ENCODE data around the gene EIF3K.

The EIF3K gene

DNA sequence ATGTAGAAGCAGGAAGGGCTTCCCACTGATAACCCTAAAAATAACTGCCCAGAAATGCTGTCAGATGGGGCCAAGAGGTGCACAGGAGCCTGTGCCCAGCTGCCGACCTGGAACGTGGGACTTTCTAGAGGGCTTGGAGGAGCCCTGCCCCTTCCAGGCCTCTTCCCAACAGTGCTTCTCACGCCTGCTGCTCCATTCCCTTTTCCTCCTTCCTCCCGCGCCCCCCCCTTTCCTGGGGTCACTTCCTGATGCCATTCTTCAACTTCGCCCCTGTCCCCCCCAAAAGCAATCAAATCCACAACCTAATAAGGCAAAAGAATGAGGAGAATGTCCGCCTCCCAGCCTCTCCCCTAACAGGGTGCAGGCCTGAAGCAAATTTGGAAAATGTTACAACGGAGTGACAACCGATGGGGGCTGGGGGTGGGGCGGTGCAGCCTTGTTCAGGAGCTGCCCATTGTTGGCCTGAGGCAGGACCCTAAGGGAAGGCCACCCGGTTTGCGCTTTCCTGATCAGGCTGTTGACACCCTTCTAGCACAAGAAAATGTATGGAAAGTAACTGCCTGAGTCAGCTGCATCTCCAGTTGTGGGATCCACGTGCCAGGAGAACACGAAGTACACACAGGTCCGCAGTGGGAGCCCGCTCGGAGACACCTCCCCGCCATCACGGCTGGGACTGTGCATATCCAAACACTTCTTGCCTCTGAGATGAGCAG lies 47.1 kb downstream of the EIF3K start:
- DNase-seq (ENCODE audit: low spot score) (no peak), FAIRE-seq (no peak)

DNA sequence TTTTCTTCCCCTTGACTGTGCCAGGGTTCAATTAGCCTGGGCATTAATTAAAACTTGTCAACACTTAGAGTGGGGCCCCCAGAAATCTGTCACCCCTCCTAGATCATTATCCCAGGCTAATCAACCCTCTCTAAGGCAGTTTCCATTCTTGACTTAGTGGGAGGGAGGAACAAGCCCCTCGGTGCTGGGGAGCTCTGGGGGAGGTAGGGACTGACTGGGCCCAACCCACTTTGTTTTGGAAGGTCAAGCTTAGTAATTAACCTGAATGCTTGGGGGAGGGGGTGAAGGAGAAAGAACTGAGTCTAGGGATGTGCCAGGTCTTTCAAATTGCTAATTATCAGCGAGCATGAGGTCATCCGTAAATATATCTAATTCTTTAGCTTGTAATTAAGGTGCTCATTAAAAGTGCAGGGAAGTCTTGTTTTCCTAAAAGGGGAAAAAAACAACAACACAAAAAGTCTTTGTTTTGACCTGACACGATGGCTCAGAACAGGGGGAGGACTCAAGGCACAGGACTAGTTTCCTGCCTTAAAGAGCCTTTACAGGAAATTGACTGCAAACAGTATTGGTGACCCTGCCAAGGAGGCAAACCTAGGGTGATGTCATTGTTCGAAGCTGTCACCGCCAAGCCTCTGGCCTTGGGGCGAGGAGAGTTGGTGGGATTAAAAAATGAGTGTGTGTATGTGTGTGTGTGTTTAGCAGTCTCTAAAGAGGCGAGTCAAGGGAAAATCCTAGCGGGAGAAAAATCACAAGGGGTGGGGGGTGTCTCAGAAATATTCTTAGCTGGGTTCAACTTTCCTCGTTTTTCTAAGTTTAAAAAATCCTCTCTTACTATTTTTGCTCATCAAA lies 47.9 kb downstream of the EIF3K start:
- DNase-seq (ENCODE audit: low spot score) (no peak), FAIRE-seq (no peak)

DNA sequence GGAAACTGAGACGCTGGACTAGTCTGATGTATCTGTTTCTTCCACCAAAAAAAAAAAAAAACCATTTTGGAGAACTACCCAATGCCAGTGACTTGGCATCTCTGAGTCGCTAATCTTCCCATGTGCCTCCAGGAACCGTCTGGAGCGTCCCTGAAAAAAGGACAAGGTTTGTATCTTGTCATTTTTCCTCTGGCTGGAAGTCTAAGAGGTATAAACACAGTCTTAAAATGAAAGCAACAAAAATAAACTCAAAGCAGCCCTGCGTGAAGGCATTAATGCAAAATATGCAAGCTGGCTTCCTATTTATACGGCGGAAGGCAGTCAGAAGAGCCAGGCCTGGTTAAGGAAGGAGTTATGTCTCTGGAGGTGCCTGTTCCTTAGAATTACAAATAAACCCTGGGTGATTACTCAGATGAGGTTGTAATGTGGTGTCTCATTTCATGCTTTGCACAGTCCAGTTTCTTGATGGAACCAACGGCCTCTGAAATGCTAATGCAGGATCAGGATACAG lies 48.7 kb downstream of the EIF3K start:
- DNase-seq (ENCODE audit: low spot score) (no peak), FAIRE-seq (no peak)

DNA sequence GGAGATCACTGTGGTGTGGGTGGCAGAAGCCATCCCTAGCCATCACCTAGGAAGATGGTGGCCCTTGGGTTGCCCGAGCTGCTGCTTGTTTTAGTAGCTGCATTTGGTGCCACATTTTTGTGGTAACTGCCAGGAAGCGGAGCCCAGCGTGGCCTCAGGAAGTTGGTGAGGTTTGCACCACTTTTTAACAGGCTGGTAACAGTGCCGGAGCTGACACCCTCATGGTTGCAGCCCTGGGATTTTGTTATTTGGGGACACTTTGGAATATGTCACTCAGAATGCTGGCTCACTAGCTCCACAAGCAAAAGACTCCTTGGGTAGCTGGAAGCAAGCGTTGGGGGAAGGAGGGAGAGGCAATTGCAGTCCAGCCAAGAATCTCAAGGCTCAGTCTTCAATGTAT lies 50.6 kb downstream of the EIF3K start:
- no peak for DNase-seq (ENCODE audit: low spot score)
- FAIRE-seq: no peak

DNA sequence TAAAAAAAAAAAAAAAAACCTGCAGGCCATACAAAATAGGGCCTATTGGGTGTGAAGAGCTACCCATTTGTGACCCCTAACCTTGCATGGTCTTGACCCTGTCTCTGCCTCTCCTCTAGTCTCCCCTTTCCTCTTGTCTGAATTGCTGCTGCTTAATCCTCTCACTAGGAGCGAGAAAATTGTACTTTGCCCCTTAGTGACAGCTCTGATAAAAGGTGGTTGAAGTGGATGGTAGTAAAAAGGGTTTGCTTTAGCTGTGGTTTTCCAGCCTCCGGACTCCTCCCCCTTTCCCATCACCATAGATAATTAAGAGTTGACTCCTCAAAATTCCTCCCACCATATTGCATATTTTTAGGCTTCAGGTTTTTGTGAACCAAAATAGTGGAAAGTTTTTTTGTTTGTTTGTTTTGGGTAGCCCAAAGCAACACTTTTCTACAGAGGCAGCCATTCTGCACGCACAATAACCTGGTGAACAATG lies 52.0 kb downstream of the EIF3K start:
- DNase-seq (ENCODE audit: low spot score) (no peak), FAIRE-seq (no peak)

DNA sequence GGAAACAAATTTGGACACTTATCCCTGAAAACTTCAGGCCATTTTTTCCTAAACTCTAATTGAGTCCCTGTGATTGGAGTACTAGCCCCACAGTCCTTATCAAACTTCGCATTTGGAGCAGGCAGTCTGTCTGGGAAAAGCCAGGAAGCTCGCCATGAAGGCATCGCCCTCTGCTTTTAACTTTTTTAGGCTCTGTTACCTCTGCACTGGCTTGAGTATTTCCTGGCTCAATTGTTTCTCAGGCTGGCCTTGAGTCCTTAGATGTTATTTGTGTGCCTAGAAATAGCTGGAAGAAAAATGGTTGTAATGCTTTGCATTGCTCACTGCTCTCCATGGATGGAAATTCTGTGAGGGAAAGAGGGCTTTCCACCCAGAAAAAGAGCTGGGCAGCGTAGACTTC lies 52.7 kb downstream of the EIF3K start:
- DNase-seq (ENCODE audit: low spot score) (no peak), FAIRE-seq (no peak)

DNA sequence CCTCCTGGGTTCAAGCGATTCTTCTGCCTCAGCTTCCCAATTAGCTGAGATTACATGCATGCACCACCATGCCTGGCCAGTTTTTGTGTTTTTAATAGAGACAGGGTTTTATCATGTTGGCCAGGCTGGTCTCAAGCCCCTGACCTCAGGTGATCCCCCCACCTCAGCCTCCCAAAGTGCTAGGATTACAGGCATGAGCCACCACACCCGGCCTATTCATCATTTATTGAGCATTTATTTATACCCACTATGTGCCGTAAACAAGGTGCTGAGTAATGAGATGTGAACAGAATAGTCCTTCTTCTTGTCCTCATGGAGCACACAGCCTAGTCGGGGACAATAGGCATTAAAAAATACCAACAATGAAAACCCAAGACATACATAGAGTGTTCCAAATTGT lies 54.0 kb downstream of the EIF3K start:
- DNase-seq (ENCODE audit: low spot score): no peak
- FAIRE-seq: no peak

DNA sequence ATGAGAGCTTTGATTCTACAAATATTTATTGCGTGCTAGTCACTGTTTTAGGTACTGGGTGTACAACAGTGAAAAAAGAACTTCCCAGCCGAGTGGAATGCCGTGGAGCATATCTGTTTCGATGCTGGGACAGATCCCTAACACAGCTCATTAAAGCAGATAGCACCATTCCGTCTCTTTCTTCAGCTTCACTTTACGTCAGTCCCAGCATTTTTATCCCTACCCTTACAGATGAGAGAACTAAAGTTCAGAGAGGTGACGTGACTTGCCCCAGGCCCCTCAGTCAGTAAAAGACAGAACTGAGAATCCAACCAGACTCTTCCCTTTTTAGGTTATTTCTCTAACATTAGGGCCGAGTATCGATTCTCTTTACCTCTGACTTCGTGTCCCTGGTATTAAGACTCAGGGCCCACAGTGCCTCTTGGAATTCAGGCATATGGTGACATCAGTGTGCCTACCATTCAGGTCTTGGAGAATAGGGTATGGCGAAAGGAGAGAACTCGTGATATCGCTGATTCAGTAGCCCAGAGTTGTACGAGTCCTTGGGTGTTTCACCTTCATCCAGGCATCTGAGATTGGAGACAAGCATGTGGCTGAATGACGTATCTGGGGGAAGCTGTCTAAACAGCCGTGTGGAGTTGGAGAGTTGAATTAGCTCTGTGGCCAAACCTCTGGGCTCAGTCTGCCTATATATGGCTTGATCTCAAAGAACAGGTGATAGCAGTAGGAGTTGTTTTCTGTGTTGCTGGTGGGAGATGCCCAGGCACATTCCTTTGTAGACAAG lies 55.6 kb downstream of the EIF3K start:
- FAIRE-seq (no peak), DNase-seq (ENCODE audit: low spot score) (no peak)

DNA sequence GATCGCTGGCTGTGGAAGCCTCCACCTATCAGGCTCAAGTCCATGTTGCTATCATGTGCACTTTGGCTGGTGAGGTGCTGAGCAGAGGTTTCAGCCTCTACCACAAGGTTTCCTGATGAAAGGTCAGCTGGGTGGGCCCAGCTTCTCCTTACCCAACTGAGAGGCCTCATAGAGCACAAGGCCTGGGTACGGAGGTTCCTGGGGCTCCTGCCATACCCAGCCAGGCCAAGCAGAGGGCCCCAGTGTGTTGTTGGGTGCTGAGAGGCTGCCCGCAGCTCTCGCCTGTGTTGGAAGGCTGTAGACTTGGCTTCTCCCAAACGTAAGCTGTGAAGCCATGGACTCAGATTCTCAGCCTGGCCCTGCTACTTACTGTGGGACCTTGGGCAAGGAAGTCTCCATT lies 56.6 kb downstream of the EIF3K start:
- DNase-seq (ENCODE audit: low spot score) (no peak), FAIRE-seq (no peak)

DNA sequence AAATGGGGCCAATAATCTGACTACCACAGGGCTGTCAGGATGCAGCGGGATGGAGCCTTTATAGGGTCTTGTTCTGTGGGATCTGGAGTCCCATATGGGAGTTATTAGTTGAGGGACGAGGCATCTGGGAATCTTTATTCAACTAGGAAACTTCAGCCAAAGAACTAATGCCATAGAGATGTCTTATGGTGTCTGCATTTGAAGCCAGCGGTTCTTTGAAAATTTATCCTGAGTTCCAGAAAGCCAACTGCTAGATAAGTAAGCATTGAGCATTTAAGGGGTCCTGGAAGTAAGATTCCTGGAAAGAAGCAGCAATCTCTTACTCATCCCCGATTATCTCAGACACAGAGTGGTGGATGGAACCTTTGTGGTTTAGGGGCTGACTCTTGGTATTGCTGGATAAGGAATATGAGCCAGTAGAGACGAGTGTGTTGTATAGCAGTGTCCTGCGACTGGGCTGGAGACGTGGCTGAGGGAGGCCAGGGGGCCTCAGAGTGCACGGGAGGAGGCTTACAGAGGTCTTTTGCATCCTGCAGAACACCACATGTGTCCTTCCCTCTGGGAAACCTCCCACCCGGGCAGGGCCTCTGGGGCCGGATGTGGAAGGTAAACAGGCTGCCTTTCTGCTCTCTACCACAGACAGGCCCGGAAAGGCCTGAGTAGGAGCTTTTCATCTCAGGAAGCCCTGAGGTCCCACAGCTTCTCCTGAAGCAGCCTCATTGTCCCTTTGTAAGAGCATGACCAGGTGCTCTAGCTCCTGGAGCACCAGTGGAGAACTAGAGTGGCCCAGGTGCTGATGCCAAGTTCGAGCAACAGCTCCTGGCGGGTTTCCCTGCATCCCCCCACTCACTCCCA lies 57.3 kb downstream of the EIF3K start:
- DNase-seq (ENCODE audit: low spot score): no peak
- FAIRE-seq: no peak

DNA sequence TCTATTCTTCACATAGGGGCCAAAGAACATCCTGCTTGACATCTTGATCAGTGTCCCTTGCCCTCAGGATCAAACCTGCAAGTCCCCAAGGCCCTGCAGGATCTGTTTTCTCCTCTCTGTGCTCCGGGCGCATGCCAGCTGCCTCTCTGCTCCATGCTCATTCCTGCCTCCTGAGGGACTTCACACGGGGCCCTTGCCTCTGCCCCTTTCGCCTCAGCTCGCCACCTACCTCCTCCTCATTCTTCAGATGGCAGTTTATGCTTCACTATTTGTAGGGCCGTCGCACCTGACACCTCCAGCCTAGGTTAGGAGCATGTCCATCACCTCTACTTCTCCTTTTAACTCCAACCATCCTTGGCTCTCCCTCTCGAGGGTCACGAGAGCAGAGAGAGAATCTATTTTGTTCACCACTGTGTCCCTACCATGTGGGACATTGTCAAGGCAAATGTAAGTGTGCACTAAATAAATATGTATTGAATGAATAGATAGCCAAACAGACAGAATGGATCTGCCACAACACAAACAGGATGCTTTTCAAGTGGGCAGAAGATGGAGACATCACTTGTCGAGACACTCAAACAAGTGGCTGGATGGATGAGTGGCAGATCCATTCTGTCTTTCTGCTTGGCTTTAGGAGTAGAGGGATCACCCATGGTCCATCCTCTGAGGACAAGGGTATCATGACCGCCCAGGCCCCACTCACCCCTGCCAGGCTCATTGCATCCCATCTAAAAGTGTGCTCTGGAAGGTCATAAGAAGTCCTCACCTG lies 58.1 kb downstream of the EIF3K start:
- FAIRE-seq: no peak
- DNase-seq (ENCODE audit: low spot score): no peak

DNA sequence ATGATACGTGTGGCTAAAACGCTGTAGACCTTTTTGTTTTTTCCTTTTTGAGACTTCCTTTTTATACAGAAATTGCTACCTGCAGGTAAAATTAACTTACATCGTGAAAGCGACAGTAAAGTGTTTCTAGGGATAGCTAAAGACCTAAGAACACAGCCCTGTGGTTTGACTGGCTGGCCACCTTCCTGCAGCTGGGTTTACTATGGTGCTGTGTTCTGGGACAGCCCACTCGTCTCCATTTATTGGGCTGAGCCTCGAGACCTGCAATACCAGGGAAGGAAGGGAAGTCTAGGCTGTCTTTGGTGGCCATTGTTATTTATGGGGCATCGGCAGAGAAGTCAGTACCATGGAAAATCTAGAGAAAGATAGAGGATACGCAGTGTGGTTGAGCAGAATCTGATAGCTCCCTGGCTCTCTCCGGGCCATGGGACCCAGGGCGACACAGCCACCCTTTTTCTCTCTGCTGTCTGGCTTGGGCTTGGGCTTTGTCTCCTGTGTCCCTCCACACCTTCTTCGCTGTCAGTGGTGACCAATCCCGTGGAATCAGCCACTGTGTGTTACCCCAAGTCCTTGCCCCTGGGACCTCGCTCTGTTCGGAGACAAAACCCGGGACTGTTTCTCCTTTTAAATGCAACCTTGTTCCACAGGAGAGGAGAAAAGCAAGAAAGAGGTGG lies 59.4 kb downstream of the EIF3K start:
- DNase-seq (ENCODE audit: low spot score) (no peak), FAIRE-seq (no peak)

DNA sequence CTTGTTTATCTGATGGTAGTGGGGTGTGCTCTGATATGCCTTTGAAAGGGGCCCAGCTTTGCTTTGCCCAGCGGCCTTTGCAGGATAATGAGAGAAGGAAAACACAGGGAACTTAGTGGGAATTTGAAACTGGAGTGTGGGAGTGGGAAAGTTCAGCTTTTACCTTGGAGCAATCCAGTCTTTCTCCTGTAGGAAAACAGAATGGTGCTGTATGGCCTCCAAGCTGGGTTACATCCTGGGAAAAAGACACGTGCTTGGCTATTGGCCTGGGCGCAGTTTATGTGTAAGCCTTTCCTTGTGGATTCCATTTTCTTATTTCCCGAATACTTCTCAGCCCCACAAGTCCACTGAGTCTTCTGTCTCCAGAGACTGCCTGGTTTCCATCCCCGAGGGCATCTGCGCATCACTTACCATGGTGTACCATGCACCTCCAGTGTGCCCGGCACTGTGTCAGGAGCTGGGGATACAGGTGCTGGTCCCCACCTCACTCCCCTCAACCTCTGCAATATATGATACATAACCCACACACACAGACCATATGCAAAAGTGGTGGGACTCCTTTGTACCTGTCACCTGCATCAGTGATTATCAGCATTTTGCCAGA lies 60.0 kb downstream of the EIF3K start:
- DNase-seq (ENCODE audit: low spot score): no peak
- FAIRE-seq: no peak

DNA sequence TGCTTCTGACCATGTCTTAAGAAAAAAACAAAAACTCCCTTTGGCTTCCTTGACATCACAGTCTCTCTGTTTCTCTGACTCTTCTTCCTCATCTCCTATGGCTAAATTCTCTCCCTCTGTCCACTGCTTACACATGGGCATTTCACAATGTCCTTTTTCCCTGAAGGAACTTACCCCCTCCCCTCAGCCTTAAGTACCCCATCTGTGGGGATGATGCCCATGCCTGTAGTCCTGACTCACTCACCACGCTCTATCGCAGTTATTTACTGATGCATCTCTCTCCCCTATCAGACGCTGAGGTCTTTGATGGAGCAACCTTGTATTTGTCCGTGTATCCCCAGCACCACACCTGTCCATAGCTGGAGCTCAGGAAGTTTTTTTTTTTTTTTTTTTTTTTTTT lies 60.9 kb downstream of the EIF3K start:
- DNase-seq (ENCODE audit: low spot score) (no peak), FAIRE-seq (no peak)

DNA sequence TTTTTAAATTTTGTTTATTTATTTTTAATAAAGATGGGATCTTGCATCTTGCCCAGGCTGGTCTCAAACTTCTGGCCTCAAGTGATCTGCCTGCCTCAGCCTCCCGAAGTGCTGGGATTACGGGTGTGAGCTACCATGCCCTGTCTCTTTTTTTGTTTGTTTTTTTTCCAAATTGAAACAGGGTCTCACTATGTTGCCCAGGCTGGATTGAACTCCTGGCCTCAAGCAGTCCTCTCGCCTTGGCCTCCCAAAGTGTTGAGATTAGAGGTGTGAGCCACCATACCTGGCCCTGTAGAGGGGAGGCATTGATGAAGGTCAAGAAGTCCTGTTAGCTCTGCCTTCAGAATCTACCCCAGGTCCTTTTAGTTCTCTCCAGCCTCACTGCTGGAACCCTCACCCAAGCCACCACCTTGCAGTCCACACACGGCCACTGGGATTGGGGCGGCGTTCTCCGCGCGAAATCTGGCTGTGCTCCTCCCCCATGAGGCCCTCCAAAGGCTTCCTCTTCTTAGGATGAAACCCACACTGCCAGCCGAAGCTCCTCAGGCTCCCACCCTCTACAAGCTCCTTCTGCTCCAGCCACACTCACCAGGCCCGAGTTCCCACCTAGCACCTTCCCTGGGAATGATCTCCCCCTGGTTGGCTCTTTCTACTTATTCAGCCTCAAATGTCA lies 63.3 kb downstream of the EIF3K start:
- FAIRE-seq (no peak), DNase-seq (ENCODE audit: low spot score) (no peak)

DNA sequence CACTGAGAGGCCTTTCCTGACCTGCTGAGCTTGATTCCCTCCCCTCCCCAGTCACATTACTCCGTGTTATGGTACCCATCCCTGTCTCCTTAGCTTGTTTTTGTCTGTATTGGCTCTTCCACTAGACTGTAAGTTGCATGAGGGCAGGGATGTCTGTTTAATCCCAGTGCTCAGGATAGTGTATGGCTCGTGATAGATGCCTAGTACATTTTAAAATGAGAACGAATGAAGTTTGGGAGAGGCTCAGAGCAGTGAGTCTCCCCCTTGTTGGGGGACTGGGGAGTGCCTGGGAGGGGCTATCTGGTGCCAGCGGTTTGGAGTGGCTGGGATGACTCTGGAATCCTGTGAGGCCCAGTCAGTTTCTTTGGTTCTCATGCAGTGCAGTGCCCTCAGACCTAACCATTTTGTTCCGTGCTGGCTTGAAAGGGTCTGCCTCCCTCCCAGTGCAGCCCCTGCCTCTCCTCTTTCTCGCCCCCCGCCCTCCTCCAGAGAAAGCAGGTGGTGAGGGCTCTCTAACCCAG lies 63.9 kb downstream of the EIF3K start:
- FAIRE-seq (no peak), DNase-seq (ENCODE audit: low spot score) (no peak)

DNA sequence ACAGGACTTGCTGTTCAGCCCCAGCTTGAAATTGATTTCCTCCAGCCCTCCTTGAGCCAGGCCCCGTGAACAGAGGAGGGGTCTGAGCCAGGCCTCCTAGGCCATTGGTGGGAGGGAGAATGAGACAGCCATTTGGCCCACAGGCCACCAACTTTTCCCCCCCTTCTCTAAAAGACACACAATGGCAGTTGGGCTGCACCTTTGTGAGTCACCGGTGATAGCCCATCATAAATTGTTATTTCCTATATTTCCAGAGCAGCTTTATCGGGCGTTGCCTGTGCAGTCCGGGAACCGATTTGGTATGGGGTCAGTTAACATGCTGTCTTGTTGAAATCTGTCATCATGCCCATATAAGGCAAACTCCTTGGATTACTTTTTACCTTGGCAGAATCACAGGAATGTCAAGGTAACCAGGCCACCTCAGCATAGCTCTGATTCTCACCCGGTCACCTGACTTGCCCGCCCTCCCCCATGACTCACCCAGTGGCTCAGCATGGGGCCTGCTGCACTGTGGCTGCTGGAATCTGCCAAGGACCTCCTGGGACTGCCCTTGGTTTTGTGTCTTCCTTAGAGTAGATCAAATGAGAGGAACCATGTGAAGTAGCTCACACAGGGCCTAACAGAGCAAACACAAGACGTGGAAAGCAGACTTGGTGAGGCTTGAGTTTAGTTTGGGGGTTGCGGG lies 64.5 kb downstream of the EIF3K start:
- peak; percentile 50 for FAIRE-seq
- DNase-seq (ENCODE audit: low spot score): peak; percentile 92
